ENCODE data around the gene ZGPAT.
"Not testable (repeated sequence)": the region's sequence is repeated elsewhere in the genome, so short reads cannot be mapped to it uniquely, and the experiment has no call there.

The ZGPAT gene

DNA sequence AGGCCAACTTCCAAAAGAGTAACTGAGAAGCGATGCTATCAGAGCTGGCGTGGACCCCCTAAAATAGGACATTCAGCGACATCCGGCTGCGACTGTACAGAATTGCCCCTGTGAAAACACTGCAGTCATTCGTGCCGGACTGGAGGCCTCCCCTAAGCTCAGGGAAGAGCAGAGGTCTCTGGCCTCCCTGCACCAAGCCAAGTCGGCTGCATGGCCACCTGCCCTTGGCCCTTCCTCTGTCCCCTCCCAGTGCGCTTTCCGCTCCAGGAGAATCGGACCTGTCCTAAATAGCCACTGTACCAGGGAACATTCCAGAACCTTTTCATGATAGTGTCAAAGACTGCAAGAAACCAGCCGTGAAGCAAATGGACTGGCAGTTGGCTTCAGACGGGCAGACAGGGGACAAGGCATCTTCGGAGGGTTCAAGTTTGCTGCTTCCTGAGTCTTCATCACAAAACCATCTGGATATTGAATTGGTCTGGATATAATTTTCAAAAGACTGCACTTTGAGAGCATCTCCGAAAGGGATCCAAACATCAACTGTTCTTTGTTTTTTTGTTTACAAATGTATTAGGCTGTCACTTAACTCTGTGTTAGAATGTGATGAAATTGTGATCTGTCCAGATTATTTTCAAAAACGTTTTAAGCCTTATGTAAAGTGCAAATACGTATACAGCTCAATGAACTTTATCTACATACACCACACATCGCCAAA is 48.3 kb downstream of the ZGPAT start:
- in situ Hi-C loops (cut with MboI; ENCODE audit: low sequenced_read_pairs) = no loop called here

DNA sequence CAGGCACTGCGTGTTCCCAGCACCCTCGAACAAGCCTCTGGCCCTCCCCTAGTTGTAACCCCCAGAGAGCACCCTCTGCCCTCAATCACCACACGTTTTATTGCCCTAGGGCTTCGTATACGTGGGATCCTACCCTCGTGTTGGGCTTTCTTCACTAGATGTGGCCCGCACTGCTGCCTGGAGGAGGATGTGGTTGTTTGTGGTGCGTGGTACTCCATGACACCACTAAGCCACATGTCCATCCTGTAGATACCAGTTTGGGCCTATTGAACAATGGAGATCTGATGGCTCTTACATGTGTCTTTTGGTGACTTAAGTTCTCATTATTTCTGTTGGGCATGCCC is 48.8 kb downstream of the ZGPAT start:
- in situ Hi-C loops (cut with MboI; ENCODE audit: low sequenced_read_pairs) = no loop called here

DNA sequence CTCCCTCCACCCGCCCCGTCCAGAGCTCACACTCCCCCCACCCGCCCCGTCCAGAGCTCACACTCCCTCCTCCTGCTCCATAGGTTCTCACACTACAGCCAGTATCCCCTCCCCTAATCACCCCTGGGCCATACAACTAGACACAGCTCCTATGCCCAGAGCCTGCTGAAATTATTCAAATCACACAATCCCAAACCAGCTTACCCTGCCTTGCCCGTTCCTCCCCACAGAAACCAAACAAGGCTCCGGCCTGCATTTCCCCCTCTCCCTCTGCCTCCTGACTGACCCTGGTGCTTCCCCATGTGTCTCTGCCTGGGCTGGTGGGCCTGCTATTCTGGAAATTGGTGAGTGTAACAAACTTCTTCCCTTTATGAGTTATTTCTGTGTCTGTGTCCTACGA is 50.3 kb downstream of the ZGPAT start:
- in situ Hi-C loops (cut with MboI; ENCODE audit: low sequenced_read_pairs) = no loop called here

DNA sequence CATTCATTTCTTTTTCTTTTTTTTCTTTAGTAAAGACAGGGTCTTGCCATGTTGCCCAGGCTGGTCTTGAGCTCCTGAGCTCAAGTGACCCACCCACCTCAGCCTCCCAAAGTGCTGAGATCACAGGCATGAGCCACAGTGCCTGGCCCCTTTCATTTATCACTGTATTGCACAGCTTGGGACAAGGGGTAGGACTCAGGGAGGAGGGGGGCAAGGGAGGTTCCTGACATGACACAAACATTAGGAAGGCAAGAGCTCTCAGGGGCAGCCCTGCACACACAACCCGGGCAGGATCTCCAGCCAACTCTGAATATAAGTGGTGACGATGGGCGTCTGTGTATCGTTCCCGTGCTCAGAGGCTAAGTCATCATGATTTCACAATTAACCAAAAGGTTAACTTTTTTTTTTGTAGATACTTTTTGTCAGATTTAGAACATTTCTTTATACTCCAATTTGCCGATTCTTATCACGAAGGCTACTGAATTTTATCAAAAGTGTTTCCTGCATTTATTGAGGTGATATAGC is 51.6 kb downstream of the ZGPAT start:
- in situ Hi-C loops (cut with MboI; ENCODE audit: low sequenced_read_pairs) = no loop called here

DNA sequence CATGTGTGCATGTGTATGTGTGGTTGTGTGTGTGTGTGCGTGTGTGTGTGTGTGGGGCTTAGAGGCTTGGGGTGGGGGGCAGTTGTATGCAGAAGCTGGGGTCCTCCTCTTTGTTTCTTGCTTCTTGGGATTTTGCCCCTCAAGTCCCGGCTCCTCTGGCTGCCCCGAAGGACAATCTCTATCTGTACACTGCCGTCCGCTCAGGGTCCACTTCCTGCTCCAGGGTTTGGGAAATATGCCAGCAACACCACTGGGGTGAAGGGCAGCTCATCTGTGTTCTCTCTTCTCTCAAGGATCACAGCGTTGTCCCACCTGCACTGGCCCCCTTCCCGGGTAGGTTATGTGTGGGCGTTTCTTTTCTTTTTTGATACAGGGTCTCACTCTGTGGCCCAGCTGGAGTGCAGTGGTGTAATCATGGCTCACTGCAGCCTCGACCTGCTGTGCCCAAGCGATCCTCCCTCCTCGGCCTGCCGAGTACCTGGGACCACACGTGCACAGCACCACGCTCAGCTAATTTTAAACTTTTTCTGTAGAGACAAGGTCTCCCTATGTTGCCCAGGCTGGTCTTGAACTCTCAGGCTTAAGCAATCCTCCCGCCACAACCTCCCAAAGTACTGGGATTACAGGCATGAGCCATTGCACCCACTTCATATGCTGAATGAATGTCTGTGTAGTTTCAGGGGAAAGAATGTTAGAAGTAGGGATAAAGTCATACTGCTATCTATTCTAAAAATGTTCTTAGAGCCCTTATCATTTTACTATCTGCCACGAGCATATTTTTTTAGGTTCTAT is 57.4 kb downstream of the ZGPAT start:
- in situ Hi-C loops (cut with MboI; ENCODE audit: low sequenced_read_pairs) = no loop called here

DNA sequence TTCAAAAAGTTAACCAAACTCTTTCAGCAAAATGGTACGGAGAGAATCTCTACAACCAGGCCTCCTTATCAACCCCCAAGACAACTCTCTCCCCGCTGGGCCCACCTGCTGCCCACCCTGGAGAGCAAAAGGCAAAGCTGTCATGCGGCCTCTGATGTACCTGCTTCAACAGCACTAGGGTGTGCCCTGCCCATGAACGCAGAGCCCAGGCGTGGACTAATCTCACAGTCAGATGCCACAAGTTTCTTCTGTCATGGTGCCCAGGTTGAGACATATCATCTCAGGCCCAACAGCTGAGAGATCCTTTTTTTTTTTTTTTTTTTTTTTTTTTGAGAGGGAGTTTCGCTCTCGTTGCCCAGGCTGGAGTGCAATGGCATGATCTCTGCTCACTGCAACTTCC is 58.1 kb downstream of the ZGPAT start:
- in situ Hi-C loops (cut with MboI; ENCODE audit: low sequenced_read_pairs) = no loop called here

DNA sequence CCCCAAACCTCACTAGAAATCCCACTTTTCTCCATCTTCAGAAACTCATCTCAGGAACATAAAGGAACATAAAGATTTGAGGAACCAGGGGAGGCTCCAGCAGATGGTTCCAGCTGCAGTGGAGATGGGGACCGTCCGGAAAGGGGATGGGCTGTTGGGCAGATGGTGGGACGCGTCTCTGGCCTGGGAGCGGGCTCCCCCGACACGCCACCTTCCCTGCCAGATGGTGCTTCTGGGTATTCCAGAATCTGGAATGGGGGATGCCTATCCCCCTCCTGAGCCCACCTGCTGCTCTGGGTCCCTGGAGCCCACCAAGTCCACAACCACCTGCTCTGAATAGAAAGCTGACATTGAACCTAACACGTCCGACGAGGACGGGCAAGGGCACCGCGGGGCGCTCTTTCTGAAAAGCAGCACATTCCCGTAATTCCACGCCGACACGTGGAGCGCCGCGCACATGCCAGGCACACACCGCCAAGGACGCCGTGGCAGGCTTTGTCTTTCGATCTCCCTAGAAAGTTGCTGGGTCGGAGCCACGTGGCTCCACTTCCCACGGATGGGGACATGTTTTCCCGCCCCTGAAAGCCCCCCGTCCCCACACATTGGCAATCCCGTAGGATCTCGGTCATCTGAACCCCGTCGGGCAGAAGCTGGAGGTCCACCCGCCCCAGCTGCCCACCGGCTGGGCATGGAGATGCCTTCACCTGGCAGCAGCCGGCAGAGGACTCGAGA is 59.0 kb downstream of the ZGPAT start:
- in situ Hi-C loops (cut with MboI; ENCODE audit: low sequenced_read_pairs) = no loop called here

DNA sequence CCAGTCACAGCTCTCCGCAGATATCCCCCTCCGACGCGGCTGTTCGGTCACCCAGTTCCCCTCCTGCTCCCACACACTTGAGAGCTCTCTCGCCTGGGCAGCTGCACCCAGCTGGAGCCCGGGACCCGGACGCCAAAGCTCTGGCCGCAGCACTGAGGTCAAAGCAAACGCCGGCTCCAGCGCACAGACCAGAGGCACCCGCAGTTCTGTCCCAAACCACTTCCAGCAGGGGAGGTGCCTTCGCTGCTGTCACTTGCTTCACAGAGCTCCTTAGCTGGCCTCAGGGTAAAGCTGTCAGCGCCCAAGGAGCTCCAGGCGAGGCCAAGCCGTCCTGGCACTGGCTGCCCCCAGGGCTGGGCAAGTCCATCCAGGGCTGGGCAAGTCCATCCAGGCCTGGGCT is 59.6 kb downstream of the ZGPAT start:
- in situ Hi-C loops (cut with MboI; ENCODE audit: low sequenced_read_pairs) = no loop called here

DNA sequence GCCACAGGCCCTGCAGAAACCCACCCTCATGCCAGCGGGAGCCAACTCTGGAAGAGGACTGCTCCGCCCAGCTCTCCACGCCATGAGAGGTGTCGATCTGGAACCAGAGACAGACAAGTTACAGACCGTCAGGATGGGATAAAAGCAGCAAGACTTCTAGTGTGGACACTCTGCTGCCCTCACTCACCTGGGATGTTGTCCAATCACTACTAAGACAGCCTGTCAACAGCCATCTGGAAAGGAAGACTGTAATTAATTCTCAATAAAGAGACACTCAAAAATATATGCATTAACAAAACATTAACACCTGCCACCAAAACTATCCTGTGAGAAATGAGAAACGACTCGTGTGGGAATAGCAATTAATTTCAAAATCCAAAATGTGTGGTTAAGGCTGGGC is 60.0 kb downstream of the ZGPAT start:
- in situ Hi-C loops (cut with MboI; ENCODE audit: low sequenced_read_pairs) = no loop called here

DNA sequence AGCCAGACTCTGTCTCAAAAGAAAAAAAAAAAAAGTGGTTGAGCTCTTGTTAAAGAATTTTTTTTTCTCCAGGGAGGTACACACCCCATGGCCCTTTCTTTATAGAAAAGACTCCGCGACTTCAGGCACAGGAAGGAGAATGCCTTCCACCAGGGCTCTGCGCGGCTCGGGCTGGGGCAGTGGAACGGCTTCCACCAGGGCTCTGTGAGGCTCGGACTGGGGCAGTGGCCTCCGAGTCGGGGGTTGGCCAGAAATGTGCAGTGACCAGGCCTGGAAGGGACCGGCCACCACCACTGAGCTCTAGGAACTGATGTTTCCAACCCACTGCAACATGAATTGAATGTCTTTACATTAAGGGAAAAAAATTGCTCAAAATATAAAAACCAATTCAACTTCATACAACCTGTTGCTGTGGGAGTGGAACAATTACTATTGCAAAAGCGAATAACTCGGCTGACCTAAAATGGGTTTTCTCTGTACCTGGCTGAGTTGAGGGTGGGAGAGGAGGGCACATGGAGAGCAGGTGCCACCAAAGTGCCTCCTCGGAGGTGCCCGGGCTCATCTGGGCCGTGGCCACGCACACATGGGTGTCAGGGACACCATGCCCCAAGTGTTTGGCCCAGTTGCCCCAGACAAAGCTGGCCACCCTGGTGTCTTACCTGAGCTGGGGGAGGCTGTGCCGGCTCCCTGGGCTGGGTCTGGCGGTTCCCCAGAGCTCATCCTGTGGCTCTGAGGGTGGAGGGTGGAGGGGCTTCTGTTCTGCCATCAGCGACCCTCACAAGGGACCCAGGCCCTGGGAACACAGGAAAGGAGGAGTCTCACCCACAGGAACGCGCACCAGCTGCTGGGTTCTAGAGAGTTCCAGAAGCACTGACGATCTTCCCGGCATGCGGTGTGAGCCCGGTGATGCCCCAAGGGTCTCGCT is 61.0 kb downstream of the ZGPAT start:
- in situ Hi-C loops (cut with MboI; ENCODE audit: low sequenced_read_pairs) = no loop called here

DNA sequence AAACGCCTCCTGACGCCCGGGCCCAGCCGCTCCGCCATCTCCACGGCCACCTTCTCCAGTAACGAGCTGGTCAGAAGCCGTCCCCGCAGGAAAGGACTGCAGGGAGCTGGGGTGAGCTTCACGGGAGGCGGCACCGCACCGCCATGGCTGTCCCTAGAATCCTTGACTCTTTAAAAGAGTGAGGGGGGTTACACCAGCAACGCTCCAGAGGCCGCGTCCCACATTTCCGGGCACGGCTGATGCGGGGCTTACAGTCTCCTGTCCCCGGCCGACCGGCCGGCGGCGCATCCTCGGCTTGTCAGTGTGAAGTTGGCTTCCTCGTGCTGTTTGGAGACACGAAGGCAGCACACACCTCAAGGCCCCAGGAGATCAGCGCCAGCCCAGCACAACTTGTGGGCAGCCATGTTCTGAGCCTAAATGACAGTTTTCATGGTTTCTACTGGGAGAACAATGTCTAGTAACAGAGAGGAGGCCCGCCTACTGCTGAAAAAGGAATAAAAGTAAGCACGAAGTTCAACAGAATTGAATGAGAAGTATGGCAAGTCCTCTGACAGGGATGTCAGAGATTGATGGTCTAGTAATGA is 62.1 kb downstream of the ZGPAT start:
- in situ Hi-C loops (cut with MboI; ENCODE audit: low sequenced_read_pairs) = no loop called here

DNA sequence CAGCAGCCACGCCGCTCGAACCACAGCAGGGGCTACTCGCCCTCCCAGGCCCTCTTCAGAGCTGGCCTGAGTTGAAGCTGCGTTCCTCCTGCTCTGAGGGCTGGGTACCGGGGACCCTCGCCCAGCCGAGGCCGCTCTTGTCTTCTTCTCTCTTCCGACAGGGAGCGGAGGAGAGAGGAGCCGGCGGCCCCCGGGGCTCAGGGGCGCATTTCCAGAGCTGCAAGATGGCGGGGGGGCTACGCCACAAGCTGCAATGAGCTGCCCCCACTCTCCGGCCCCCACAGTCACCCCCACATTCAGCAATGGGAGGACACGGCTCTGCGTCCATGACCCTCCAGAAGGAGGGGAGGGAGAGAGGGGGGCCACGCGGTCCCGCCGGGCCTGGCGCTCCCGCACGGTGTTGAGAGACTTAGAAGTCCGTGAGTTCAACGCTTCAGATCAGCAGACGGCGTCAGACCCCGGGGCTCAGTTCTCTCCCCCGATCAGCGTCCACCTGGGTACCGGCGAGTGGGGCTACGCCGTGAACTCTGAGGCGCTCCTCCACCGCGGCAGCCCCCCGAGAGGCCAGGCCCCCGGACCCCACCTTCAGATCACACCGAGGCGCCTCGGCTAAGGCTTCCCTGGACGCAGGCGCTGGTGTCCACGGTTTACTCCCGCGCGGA is 63.3 kb downstream of the ZGPAT start:
- in situ Hi-C loops (cut with MboI; ENCODE audit: low sequenced_read_pairs) = no loop called here

DNA sequence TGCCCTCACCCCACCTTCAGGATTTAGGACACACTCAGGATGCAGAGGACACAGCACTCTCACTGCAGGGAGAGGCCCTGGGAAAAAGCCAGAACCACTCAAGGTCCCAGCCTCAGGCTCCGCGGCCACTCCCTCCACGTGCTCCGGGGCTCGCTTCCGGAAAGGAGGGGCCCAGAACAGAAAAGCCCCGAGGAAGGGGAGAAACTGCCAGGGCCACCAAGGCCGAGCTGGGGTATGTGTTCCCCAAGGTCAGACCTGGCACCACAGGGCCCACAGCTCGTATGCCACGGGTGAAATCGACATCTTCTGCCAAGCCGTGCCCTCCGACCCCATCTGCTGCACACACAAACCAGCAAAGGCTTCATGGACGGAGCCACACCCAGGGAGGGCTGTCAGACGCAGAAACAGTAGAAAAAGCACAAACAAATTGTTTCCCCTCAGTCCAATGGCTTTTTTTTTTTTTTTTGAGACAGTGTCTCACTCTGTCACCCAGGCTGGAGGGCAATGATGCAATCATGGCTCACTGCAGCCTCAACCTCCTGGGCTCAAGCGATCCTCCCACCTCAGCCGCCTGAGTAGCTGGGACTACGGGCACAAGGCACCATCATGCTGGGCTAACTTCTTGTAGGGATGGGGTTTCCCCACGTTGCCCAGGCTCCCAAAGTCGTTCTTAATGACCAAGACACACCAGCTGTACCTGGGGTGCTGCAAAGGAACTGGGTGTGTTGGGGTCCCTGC is 65.1 kb downstream of the ZGPAT start:
- in situ Hi-C loops (cut with MboI; ENCODE audit: low sequenced_read_pairs) = no loop called here

DNA sequence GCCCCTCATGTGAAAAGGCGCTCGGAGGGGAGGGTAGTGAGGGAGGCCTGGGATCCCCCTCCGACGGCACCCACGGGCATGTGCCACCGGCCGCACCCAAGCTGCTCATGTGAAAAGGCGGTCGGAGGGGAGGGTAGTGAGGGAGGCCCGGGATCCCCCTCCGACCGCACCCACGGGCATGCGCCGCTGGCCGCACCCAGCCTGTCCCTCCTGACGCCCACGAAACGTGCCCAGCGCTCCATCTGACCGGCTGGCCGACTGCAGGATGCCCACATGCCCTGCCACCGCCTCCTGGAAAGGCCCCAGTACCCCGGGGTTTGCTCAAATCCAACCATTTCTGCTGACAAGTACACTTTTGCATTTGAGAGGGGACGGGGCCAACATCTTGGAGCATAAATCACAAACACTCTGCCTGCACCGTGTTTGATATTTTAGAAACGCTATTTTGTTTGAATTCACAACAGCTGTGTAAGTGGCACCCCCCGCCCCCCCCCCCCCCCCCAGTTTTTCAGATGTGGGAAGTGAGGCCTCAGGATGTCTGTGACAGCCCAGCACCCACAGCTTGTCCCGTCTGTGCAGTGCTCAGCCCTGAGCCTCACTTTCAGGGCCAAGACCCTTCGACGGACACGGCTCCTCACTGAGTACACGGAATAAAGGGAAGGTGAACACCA is 65.9 kb downstream of the ZGPAT start:
- in situ Hi-C loops (cut with MboI; ENCODE audit: low sequenced_read_pairs) = no loop called here

DNA sequence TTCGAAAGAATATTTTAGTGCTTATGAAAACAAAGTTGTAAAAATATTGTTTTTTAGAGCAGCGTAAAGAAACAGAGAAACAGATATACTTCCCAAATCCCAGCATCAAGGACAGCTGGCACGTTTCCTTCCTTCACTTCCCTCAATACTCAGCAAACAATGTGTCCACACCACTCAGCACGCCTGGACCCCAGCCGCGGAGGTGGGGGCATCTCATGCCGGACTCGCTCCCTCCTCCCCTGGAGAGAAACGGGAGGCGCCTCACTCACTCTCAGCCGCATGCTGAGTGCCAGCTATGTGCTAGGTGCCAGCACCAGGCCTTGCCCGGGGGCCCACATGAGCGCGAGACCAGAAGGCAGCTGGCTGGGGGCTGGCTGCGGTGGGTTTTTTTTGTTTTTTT is 66.5 kb downstream of the ZGPAT start:
- in situ Hi-C loops (cut with MboI; ENCODE audit: low sequenced_read_pairs) = no loop called here

DNA sequence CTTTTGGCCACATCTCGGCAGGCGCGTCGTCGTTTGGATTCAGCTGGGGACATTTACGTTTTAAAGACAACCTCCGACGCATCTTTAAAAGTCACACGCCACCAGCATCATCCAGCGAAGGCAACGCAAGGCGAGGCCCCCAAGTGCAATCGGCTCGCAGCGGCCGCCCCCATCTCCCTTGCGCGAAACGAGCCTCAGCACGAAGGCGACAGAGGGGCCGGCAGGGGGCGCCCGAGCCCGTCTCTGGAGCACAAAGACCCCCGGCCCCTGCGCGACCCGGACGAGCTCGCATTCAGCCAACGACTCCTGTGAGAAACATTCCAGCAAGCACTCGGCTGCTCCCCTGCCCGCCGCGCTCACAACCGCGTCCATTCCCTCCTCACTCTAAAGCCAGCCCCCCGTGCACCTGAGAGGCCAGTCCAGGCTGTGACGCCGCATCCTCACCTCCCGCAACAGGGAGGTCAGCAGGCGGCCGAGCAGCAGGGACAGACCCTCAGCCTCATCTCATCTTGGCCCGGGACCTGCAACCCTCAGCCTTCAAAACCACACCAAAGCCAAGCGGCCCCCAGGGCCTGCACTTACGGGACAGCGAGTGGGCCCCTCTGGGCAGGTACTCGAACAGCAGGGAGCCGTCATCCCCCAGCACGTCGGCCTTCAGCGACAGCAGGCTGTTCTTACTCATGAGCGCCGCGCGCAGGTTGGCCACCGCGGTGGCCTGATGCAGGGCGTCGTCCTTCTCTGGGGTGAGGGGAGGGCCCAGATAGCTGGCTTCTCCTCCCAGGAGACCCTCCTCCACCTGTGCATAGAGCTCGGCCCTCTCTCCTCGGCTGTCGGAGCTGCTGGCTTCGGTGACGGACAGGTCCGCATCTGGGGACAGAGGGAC is 67.5 kb downstream of the ZGPAT start:
- in situ Hi-C loops (cut with MboI; ENCODE audit: low sequenced_read_pairs) = no loop called here

DNA sequence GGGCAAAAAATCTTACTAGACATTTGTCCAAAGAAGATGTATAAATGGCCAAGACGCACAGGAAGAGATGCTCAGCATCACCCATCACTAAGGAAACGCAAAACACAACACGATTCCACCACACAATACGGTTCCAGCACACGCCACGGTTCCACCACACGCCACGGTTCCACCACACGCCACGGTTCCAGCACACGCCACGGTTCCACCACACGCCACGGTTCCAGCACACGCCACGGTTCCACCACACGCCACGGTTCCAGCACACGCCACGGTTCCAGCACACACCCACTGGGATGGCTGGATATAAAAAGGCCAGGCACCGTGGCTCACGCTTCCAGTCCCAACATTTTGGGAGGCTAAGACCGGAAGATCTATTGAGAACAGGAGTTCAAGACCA is 69.0 kb downstream of the ZGPAT start:
- in situ Hi-C loops (cut with MboI; ENCODE audit: low sequenced_read_pairs) = not testable (repeated sequence)

DNA sequence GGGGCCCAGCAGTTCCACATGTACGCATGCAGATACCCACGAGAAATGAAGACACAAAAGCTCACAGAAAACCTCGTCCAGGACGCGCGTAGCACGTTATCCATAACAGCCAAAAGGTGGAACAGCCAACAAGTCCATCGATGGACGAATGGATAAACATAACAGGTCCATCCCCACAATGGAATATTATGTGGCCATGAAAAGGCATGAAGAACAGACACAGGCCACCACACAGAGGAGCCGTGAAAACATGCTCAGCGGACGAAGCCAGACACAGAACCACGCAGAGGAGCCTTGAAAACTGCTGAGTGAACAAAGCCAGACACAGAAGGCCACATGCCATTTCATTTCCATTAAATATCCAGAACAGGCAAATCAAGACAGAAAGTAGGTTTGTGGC is 69.8 kb downstream of the ZGPAT start:
- in situ Hi-C loops (cut with MboI; ENCODE audit: low sequenced_read_pairs) = no loop called here
